Spleen (tissue), 11 donors: ENCODE measurements around the gene SLC10A3. TPM values are rescaled to one million over a fixed set of nuclear protein-coding genes. Genes with fewer than 3 reads are reported as not detected.

ENCODE experiments used
- DNase-seq: peaks from one replicate; pipeline ENCODE4 v3.0.0-alpha.2; 2020
- H3K27ac ChIP-seq, 8 donors: fragments of 200-600 bp; sonication (generic) in 7 of 8; 1 replicate in 4 of 8; 2 replicates in 4 of 8; pipeline versions ENCODE4 v1.5.0 to v1.8.0; 2016 to 2021; ENCODE audit warnings: inconsistent platforms in 4 of 8, mild to moderate bottlenecking in 4 of 8, moderate library complexity in 1 of 8
- H3K27me3 ChIP-seq, 7 donors: fragments of 200-600 bp; sonication (generic) in 6 of 7; replicated peaks in 1 of 7; 1 replicate in 4 of 7; 2 replicates in 3 of 7; pipeline versions ENCODE4 v1.5.0 to v1.8.0; 2016 to 2021; ENCODE audit warnings: inconsistent platforms in 3 of 7, mild to moderate bottlenecking in 1 of 7
- H3K36me3 ChIP-seq, 6 donors: fragments of 200-600 bp; sonication (generic) in 5 of 6; 1 replicate in 4 of 6; 2 replicates in 2 of 6; pipeline versions ENCODE4 v1.5.0 to v1.8.0; 2016 to 2021; ENCODE audit warnings: inconsistent platforms in 2 of 6
- H3K4me1 ChIP-seq, 6 donors: fragments of 200-600 bp; sonication (generic) in 5 of 6; 1 replicate in 3 of 6; 2 replicates in 3 of 6; pipeline versions ENCODE4 v1.5.0 to v1.8.0; 2016 to 2021; ENCODE audit warnings: inconsistent platforms in 3 of 6
- H3K4me3 ChIP-seq, 8 donors: fragments of 200-600 bp; sonication (generic) in 7 of 8; 1 replicate in 4 of 8; 2 replicates in 4 of 8; pipeline versions ENCODE4 v1.5.0 to v1.8.0; 2016 to 2021; ENCODE audit warnings: inconsistent platforms in 4 of 8, mild to moderate bottlenecking in 4 of 8, moderate library complexity in 2 of 8
- H3K9me3 ChIP-seq, 8 donors: fragments of 200-600 bp; sonication (generic) in 7 of 8; 1 replicate in 4 of 8; 2 replicates in 4 of 8; pipeline versions ENCODE4 v1.5.0 to v1.8.0; 2016 to 2021; ENCODE audit warnings: inconsistent platforms in 4 of 8
- CTCF ChIP-seq, 11 experiments: fragments of 200-600 bp in 7 of 11; fragments of 450-650 bp in 4 of 11; sonication (generic) in 4 of 11; IDR thresholded peaks in 8 of 11; conservative IDR thresholded peaks in 3 of 11; 1 replicate in 7 of 11; 2 replicates in 4 of 11; pipeline versions ENCODE4 v1.4.0 to v1.8.0; 2016 to 2021; ENCODE audit warnings: antibody characterized with exemption in 11 of 11, inconsistent platforms in 4 of 11, mild to moderate bottlenecking in 1 of 11
- POLR2A ChIP-seq, 3 donors: fragments of 450-650 bp; IDR thresholded peaks; one replicate each; pipeline ENCODE4 v1.5.1; 2017; ENCODE audit warnings: antibody characterized with exemption in 3 of 3, mild to moderate bottlenecking in 1 of 3
- POLR2AphosphoS5 ChIP-seq, 3 donors: sonication (generic); formaldehyde crosslinking; IDR thresholded peaks; one replicate each; pipeline ENCODE4 v1.5.1; 2017; ENCODE audit warnings: antibody characterized with exemption in 3 of 3
- WGBS, 5 donors: extraction: QIAGEN DNeasy Blood & Tissue Kit in 3 of 5; methylation state at CpG; one replicate each; pipeline versions ENCODE4 v1.1.5 to v1.1.7; 2013 to 2018; 5-methylcytosine and 5-hydroxymethylcytosine counted together
- intact Hi-C: fragments of 100-400 bp; cut with DNase I; formaldehyde crosslinking; loops from one replicate; pipeline ENCODE4 v1.15.0; 2023; ENCODE audit warnings: low total_unique reads
- microRNA-seq, 3 donors: library from miRNA; unstranded; fragments of <30 nt; microRNA quantifications; one replicate each; pipeline versions ENCODE4 to v1.1.0, GENCODE V29; 2019 to 2020
- polyA plus RNA-seq, 3 donors: library from polyadenylated mRNA; stranded (reverse); fragments of 200-250 nt; gene quantifications; one replicate each; pipeline ENCODE4 v1.2.1, GENCODE V29; 2013
- small RNA-seq, 4 donors: library from RNA; depleted of rRNA; stranded (forward); fragments of <200 nt; gene quantifications; one replicate each; pipeline ENCODE3, GENCODE V24; 2016
- total RNA-seq, 7 donors: library from RNA; depleted of rRNA in 3 of 7; stranded (reverse); fragments of >200 nt in 3 of 7; fragmentation: NEBNext Ultra II Directional in 4 of 7; extraction: Animal tissue kit (Norgen Biotek cat#: 25700) in 4 of 7; gene quantifications; one replicate each; pipeline versions ENCODE4 v1.1.0 to v1.2.1, GENCODE V29; 2016 to 2021
- donor health status: healthy with polysubstance abuse.
- donor health status: DM: no; HTN: no; CAD: no; lungs with moderate emphysema.
- donor health status: DM: no; HTN: no; CAD: no.
- donor health status: Bipolar disorder and iron deficiency.
- donor health status: healthy.
- donor health status: DM: no; HTN: no; CAD: no.
- donor health status: DM: yes; HTN: yes; CAD: no.

Gene SLC10A3
- total and polyA plus RNA-seq, 10 donors = 11.0 to 21.8 (median 16.8) TPM

- intact Hi-C loops = no loop called here
- Histone ChIP-seq H3K4me3 (no peak overlapping the region), H3K9me3 (no peaks in the 10 kb centered on the region), H3K4me1 (peaks cover 9 to 77% (median 33%) of the 10 kb centered on the region in 6 donors), H3K27ac (peak overlapping the region in 2 of 8 donors; percentile 32 to 42), H3K27me3 (peaks cover 0 to 6% (median 0%) of the 10 kb centered on the region in 7 donors), H3K36me3 (peaks cover 0 to 54% (median 18%) of the 10 kb centered on the region in 6 donors)
- peak; percentile 65 for DNase-seq
- WGBS, 5 donors = 86 to 91% (median 90%) methylated on average over 10 to 17 of the region's 17 CpGs
- TF ChIP-seq CTCF (IDR thresholded peaks at IDR 0.05 in 8 of 11, conservative IDR thresholded peaks at IDR 0.05 in 3 of 11) (no peak), POLR2A (IDR thresholded peaks at IDR 0.05) (no peak), POLR2AphosphoS5 (IDR thresholded peaks at IDR 0.05) (no peak)
Observed at GRCh38 chrX:154440623-154441357, 49.6 kb downstream of the SLC10A3 start.

- DNase-seq = no peak
- Histone ChIP-seq H3K36me3 (peaks cover 0 to 61% (median 21%) of the 10 kb centered on the region in 6 donors), H3K27ac (no peak overlapping the region), H3K9me3 (no peaks in the 10 kb centered on the region), H3K27me3 (peaks cover 0 to 6% (median 0%) of the 10 kb centered on the region in 7 donors), H3K4me3 (no peak overlapping the region), H3K4me1 (peaks cover 9 to 70% (median 25%) of the 10 kb centered on the region in 6 donors)
- WGBS, 5 donors = 87 to 94% (median 89%) methylated on average over 8 to 18 of the region's 18 CpGs
- TF ChIP-seq POLR2A (IDR thresholded peaks at IDR 0.05) (no peak), CTCF (IDR thresholded peaks at IDR 0.05 in 8 of 11, conservative IDR thresholded peaks at IDR 0.05 in 3 of 11) (no peak), POLR2AphosphoS5 (IDR thresholded peaks at IDR 0.05) (no peak)
- intact Hi-C loops = no loop called here
Observed at GRCh38 chrX:154439841-154440240, 50.6 kb downstream of the SLC10A3 start.

- Histone ChIP-seq H3K36me3 (peaks cover 0 to 77% (median 24%) of the 10 kb centered on the region in 6 donors), H3K27me3 (no peaks in the 10 kb centered on the region), H3K9me3 (no peaks in the 10 kb centered on the region), H3K4me3 (peak overlapping the region; percentile 61 to 93 (median 76)), H3K4me1 (peaks cover 4 to 58% (median 17%) of the 10 kb centered on the region in 6 donors), H3K27ac (peak overlapping the region in 5 of 8 donors; percentile 90 to 95 (median 91))
- WGBS, 5 donors = 62 to 74% (median 66%) methylated on average over 22 to 28 of the region's 28 CpGs
- TF ChIP-seq POLR2AphosphoS5 (IDR thresholded peaks at IDR 0.05) (peak in 1 of 3 donors; percentile 13), CTCF (IDR thresholded peaks at IDR 0.05 in 8 of 11, conservative IDR thresholded peaks at IDR 0.05 in 3 of 11) (no peak)
- intact Hi-C loops = no loop called here
- no peak for DNase-seq
Observed at GRCh38 chrX:154437971-154438893, 52.2 kb downstream of the SLC10A3 start.

Small RNA genes within 50 kb of the gene (microRNA-seq; reads per million reads assigned to microRNA genes)
- gene MIR6858 = 0 to 1.1 (median 0.85) reads per million in 3 donors

Small RNA genes within 50 kb of the gene (small RNA-seq; reads per million reads assigned to genes)
- 0 to 0.29 (median 0.03) reads per million in 4 donors for gene MIR6858
- gene RN7SL697P = 0 reads per million in 4 donors

Other genes with a start within 250 kb of the SLC10A3 start
- not detected for gene OPN1MW3, start 233.0 kb downstream of the SLC10A3 start, total RNA-seq
- not detected for gene OPN1MW3, start 233.0 kb downstream of the SLC10A3 start, polyA plus RNA-seq
- gene TEX28, start 195.5 kb downstream of the SLC10A3 start, total RNA-seq = not detected
- gene TEX28, start 195.5 kb downstream of the SLC10A3 start, polyA plus RNA-seq = not detected
- gene TKTL1, start 194.8 kb downstream of the SLC10A3 start, total RNA-seq = 1 to 10 TPM in 3 of 7 donors, under 1 TPM in 3, not detected in 1; 0.42 to 3.7 (median 1.2) TPM
- under 1 TPM; 0.13 to 0.57 (median 0.24) TPM for gene TKTL1, start 194.8 kb downstream of the SLC10A3 start, polyA plus RNA-seq
- gene FLNA, start 116.0 kb downstream of the SLC10A3 start, total RNA-seq = 1,000 to 10,000 TPM in 1 of 7 donors, 100 to 1,000 TPM in 6; 401 to 1,447 (median 668) TPM
- 100 to 1,000 TPM; 259 to 548 (median 322) TPM for gene FLNA, start 116.0 kb downstream of the SLC10A3 start, polyA plus RNA-seq
- 10 to 100 TPM; 29.8 to 56.3 (median 49.9) TPM for gene EMD, start 111.3 kb downstream of the SLC10A3 start, total RNA-seq
- gene EMD, start 111.3 kb downstream of the SLC10A3 start, polyA plus RNA-seq = 10 to 100 TPM; 77.8 to 83.1 (median 78.9) TPM
- 1,000 to 10,000 TPM; 2,711 to 4,089 (median 3,238) TPM for gene RPL10, start 92.3 kb downstream of the SLC10A3 start, total RNA-seq
- 1,000 to 10,000 TPM; 6,919 to 9,324 (median 8,870) TPM for gene RPL10, start 92.3 kb downstream of the SLC10A3 start, polyA plus RNA-seq
- 10 to 100 TPM; 25.9 to 54.5 (median 43.5) TPM for gene DNASE1L1, start 81.4 kb downstream of the SLC10A3 start, total RNA-seq
- gene DNASE1L1, start 81.4 kb downstream of the SLC10A3 start, polyA plus RNA-seq = 10 to 100 TPM; 18.1 to 26.5 (median 22.5) TPM
- gene TAFAZZIN, start 79.1 kb downstream of the SLC10A3 start, total RNA-seq = 100 to 1,000 TPM in 1 of 7 donors, 10 to 100 TPM in 6; 70.1 to 107 (median 76.3) TPM
- gene TAFAZZIN, start 79.1 kb downstream of the SLC10A3 start, polyA plus RNA-seq = 100 to 1,000 TPM in 2 of 3 donors, 10 to 100 TPM in 1; 65.7 to 135 (median 115) TPM
- gene ATP6AP1, start 62.0 kb downstream of the SLC10A3 start, total RNA-seq = 100 to 1,000 TPM in 3 of 7 donors, 10 to 100 TPM in 4; 80.3 to 127 (median 99.9) TPM
- 10 to 100 TPM; 34.2 to 62.3 (median 44.1) TPM for gene ATP6AP1, start 62.0 kb downstream of the SLC10A3 start, polyA plus RNA-seq
- gene GDI1, start 53.5 kb downstream of the SLC10A3 start, total RNA-seq = 100 to 1,000 TPM in 6 of 7 donors, 10 to 100 TPM in 1; 88.7 to 137 (median 111) TPM
- 100 to 1,000 TPM in 2 of 3 donors, 10 to 100 TPM in 1; 56.2 to 125 (median 107) TPM for gene GDI1, start 53.5 kb downstream of the SLC10A3 start, polyA plus RNA-seq
- gene FAM50A, start 46.5 kb downstream of the SLC10A3 start, total RNA-seq = 10 to 100 TPM; 30.3 to 53.9 (median 45.5) TPM
- 100 to 1,000 TPM in 1 of 3 donors, 10 to 100 TPM in 2; 65.7 to 123 (median 99.4) TPM for gene FAM50A, start 46.5 kb downstream of the SLC10A3 start, polyA plus RNA-seq
- gene PLXNA3, start 32.3 kb downstream of the SLC10A3 start, total RNA-seq = 10 to 100 TPM in 6 of 7 donors, 1 to 10 TPM in 1; 9.1 to 46.8 (median 27.2) TPM
- 10 to 100 TPM in 1 of 3 donors, 1 to 10 TPM in 2; 2.5 to 11.6 (median 4.1) TPM for gene PLXNA3, start 32.3 kb downstream of the SLC10A3 start, polyA plus RNA-seq
- gene LAGE3, start 11.3 kb downstream of the SLC10A3 start, total RNA-seq = 10 to 100 TPM; 11.8 to 25.2 (median 16.7) TPM
- 10 to 100 TPM; 15.0 to 27.7 (median 27.3) TPM for gene LAGE3, start 11.3 kb downstream of the SLC10A3 start, polyA plus RNA-seq
- 10 to 100 TPM; 18.6 to 36.3 (median 23.1) TPM for gene UBL4A, start 4.0 kb downstream of the SLC10A3 start, total RNA-seq
- gene UBL4A, start 4.0 kb downstream of the SLC10A3 start, polyA plus RNA-seq = 10 to 100 TPM; 13.4 to 27.1 (median 20.6) TPM
- 10 to 100 TPM; 29.1 to 38.1 (median 34.7) TPM for gene FAM3A, start 25.6 kb upstream of the SLC10A3 start, total RNA-seq
- gene FAM3A, start 25.6 kb upstream of the SLC10A3 start, polyA plus RNA-seq = 10 to 100 TPM; 35.2 to 54.5 (median 52.3) TPM
- gene G6PD, start 56.2 kb upstream of the SLC10A3 start, total RNA-seq = 10 to 100 TPM; 57.0 to 93.1 (median 70.3) TPM
- 10 to 100 TPM; 15.5 to 34.2 (median 15.7) TPM for gene G6PD, start 56.2 kb upstream of the SLC10A3 start, polyA plus RNA-seq
- gene IKBKG, start 57.0 kb upstream of the SLC10A3 start, total RNA-seq = 10 to 100 TPM; 18.9 to 66.6 (median 39.1) TPM
- gene IKBKG, start 57.0 kb upstream of the SLC10A3 start, polyA plus RNA-seq = 10 to 100 TPM; 21.5 to 52.8 (median 49.9) TPM
- gene CTAG1A, start 94.5 kb upstream of the SLC10A3 start, total RNA-seq = not detected
- gene CTAG1A, start 94.5 kb upstream of the SLC10A3 start, polyA plus RNA-seq = not detected
- not detected for gene CTAG1B, start 128.7 kb upstream of the SLC10A3 start, total RNA-seq
- not detected for gene CTAG1B, start 128.7 kb upstream of the SLC10A3 start, polyA plus RNA-seq
- gene CTAG2, start 162.9 kb upstream of the SLC10A3 start, total RNA-seq = under 1 TPM in 1 of 7 donors, not detected in 6; 0.46 TPM
- 1 to 10 TPM in 1 of 3 donors, under 1 TPM in 1, not detected in 1; 0.10 to 7.9 TPM for gene CTAG2, start 162.9 kb upstream of the SLC10A3 start, polyA plus RNA-seq